T47D (cell line): ENCODE results near the gene TUBGCP2.

Experiments
- DNase-seq, 2 experiments: peaks; one replicate each; pipeline versions ENCODE4 v3.0.0 to v3.0.0-alpha.2; 2011 to 2012; ENCODE audit warnings: low read depth in 1 of 2, low spot score in 1 of 2
- JUND ChIP-seq: IDR thresholded peaks from 2 replicates; pipeline ENCODE4 v1.6.1; 2012; ENCODE audit warnings: low read depth
- in situ Hi-C: cut with HindIII; loops from 2 replicates; pipeline ENCODE4 v1.10.0; 2016; ENCODE audit warnings: low sequenced_read_pairs, low pct_unique_long_range_greater_than_20kb

Gene TUBGCP2

GRCh38 chr10:133298466-133298865 is 10.2 kb downstream of the TUBGCP2 start:
- no peak for DNase-seq
- in situ Hi-C loops: no loop called here
- TF ChIP-seq JUND: no peak

- in situ Hi-C loops: no loop called here
- DNase-seq: no peak
- TF ChIP-seq JUND: no peak
These were observed 11.2 kb downstream of the TUBGCP2 start for GRCh38 chr10:133297504-133297903.

GRCh38 chr10:133295426-133296320 is 13.0 kb downstream of the TUBGCP2 start:
- in situ Hi-C loops: no loop called here
- TF ChIP-seq JUND: no peak

GRCh38 chr10:133294189-133294588 is 14.5 kb downstream of the TUBGCP2 start:
- in situ Hi-C loops: no loop called here
- DNase-seq: no peak
- no peak for TF ChIP-seq JUND

More at GRCh38 chr10:133295426-133296320, 13.0 kb downstream of the TUBGCP2 start:
- DNase-seq: no peak

GRCh38 chr10:133293810-133294119 is 14.9 kb downstream of the TUBGCP2 start:
- TF ChIP-seq JUND: no peak
- in situ Hi-C loops: no loop called here
- DNase-seq: no peak

- TF ChIP-seq JUND: no peak
- in situ Hi-C loops: no loop called here
- DNase-seq: no peak
These were observed 15.5 kb downstream of the TUBGCP2 start for GRCh38 chr10:133292919-133293809.

- no peak for DNase-seq
- in situ Hi-C loops: no loop called here
- TF ChIP-seq JUND: no peak
These were observed 18.9 kb downstream of the TUBGCP2 start for GRCh38 chr10:133289761-133290160.

GRCh38 chr10:133287832-133288500 is 20.7 kb downstream of the TUBGCP2 start:
- DNase-seq: no peak
- no peak for TF ChIP-seq JUND
- in situ Hi-C loops: no loop called here

DNA sequence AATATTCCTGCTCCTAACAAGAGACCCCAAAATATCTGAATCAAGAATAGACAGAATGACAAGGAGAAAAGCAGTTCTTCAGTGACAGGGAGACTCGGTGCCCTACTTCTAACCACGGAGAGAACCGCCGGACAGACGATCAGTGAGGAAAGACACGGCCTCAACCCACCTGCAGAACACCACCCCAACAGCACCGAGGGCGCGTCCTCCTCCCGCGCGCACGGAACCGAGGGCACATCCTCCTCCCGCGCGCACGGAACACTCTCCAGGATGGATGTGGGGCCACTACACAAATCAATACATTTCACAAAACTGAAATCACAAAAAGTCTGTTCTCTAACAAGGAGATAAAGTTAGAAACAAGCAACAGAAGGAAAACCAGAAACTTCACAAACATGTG is 22.3 kb downstream of the TUBGCP2 start:
- in situ Hi-C loops: no loop called here
- DNase-seq: no peak
- no peak for TF ChIP-seq JUND

GRCh38 chr10:133285217-133285616 is 23.5 kb downstream of the TUBGCP2 start:
- DNase-seq: no peak
- no peak for TF ChIP-seq JUND
- in situ Hi-C loops: no loop called here

DNA sequence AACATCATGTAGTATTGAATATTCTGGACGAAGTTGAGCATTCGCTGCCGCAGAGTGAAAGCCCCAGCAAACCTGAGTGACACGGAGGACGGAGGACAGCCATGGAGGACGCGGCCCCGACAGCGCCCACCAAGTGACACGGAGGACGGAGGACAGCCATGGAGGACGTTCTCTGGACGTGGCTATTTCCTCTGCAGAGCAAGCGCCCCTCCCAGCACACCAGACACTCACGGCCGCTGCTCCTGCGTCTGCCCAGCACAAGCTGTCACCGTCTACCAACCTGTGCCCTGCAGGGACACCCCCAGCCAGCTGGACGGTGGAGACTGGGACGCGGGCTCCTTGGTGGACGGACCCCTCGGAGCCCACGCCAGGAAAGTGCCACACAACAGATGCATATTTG is 24.7 kb downstream of the TUBGCP2 start:
- no peak for DNase-seq
- in situ Hi-C loops: no loop called here
- TF ChIP-seq JUND: no peak

- in situ Hi-C loops: no loop called here
- TF ChIP-seq JUND: no peak
These were observed 25.8 kb downstream of the TUBGCP2 start for GRCh38 chr10:133282846-133283390.

More at GRCh38 chr10:133282846-133283390, 25.8 kb downstream of the TUBGCP2 start:
- DNase-seq: no peak
